GM21529 (cell line): ENCODE measurements around the gene KLK11.

Experiments used
- ATAC-seq: cut with Tn5 transposase; IDR thresholded peaks from one replicate; pipeline ENCODE4 v1.9.1; 2021; ENCODE audit not compliant: unreplicated experiment

The KLK11 gene, protein sequence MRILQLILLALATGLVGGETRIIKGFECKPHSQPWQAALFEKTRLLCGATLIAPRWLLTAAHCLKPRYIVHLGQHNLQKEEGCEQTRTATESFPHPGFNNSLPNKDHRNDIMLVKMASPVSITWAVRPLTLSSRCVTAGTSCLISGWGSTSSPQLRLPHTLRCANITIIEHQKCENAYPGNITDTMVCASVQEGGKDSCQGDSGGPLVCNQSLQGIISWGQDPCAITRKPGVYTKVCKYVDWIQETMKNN

GRCh38 chr19:51026554-51026831 is at the start of gene KLK11:
KLK11 (minus strand) TSS chr19:51026616; CDS start chr19:51025631, 985 bp downstream.
- no peak for ATAC-seq

DNA sequence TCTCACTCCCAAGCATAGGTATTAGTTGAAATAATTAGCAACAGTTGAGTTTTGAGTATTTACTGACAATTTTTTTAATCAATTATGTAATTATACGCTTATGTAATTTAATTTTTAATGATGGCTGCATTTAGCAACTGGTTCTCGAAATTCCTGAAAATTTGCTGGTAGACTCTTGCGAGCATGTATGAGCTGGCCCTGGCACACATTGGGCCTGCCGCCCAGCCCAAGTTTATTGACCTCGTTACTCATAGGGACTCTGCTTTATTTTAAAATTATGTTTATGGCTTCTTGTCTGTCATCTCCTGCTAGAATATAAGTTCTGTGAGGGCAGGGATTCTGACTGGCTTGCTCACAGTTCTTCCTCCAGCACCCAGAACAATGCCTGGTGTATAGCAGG is 49.6 kb upstream of the KLK11 start:
- ATAC-seq, result no peak

DNA sequence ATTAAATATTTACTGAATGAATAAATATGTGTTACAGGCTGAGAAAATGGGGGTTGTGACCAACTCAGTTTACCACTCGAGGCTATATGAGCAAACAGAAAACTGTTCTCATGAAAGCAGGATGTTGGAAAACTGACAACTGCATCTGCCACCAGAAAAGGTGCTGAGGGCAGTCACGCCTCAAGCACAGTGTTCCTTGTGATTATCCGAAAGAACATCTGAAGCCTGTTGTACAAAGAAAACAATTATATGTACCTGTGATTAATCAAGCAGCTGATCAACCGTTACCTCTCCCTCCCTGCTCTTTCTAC is 44.6 kb upstream of the KLK11 start:
- ATAC-seq, result no peak

DNA sequence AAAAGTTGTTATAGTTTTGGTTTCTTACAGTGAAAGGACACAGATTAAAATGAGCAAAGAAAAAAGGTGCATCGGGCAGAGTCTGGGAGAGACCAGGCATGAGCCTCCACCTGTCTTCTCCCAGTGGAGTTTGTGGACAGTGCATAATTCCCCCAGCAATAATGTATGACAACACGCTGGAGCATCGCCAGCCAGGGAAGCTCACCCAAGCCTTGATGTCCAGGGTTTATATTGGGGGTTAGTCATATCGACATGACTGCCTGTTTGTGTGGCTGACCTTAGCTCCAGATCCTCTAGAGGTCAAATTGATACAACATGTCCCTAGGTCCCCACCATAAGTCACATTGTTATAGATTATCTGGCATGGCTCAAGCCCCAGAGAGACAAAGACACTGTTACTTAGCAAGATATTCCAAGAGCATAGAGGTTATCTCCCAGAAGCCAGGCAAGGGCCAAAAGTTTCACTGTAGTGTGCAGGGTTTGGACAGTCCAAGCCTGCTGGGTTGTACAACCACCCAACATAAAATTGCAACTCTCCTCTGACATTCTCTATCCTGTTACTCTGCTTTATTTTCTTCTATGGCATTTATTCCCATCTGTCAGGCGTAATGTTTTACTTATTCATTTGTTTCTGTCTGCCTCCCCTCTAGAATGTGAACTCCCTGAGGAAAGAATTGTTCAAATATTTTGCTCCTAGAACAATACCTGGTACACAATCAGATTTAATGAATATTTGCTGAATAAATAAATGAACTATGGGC is 44.1 kb upstream of the KLK11 start:
- no peak for ATAC-seq

DNA sequence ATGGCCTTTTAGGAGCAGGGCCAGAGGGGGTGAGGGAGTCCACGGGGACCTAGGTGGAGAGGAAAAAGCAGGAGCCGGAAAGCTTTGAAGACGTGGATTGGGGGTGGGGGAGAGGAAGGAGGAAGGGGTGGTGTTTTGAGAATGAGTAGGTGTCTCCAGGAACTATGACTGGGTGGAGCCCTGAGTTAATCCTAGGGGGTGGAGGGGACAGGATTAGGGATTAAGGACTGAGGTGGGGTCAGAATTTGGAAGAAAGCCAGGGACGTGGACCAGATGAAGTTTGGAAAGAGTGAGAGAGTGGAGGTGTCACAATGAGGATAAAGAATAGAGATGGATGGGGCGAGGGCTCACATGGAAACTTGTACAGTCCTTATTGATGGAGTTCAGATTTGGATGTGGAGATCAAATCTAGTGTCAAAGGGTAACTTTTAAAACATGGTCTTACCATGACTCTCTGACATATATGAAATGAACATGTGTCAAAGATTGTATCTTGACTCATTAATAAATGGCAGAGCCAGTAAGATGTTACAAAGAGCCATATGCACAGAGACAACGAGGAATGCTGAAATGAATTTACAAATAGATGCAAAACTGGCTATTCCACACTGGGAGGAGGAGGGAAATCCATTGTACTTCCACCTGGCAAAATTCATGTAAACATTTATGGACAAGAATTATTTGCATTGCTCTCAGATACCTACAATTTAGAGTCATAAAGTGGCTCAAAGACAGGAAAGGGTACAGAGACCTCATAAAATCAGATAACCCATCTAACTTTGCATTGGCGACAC is 40.2 kb upstream of the KLK11 start:
- no peak for ATAC-seq

DNA sequence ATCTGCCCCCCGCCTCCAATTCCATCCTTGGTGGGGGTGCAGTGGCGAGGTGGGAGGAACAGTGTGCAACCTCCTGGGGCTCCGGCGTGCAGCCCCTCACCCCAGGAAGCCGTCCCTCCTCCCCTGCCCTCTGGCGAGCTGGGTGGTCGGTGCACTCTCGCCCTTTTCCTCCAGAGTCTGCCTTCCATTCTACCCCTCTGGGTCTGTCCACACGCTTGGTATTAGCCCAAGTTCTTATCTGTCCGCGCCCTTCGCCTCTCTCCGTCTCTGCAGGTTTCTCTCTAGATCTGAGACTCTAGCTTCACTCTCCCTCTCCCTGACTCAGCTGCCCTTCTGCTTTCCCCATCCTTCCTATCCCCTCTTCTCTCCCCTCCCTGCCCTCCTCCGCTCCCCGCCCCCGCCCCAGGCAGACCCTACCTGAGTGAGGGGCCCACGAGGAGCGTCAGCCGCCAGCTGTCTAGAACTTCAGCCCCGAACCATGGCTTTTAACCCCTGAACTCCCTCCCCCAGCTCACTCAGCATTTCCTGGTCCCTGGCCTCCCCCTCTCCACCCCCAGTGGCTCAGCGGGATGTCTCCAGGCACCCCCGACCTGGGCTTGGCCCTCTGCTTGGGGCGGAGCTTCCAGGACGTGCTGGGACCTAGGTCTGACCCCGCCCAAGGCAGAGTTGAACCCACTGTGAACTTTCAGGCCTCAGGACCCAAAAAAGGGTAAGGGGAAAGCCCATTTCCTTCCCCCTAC is 39.0 kb upstream of the KLK11 start:
- no peak for ATAC-seq

- ATAC-seq, result no peak
Measured at GRCh38 chr19:51064534-51065220, 38.3 kb upstream of the KLK11 start, which contains the start of gene KLK13. KLK13 (minus strand) TSS chr19:51065092; CDS start chr19:51065067, 25 bp downstream.

DNA sequence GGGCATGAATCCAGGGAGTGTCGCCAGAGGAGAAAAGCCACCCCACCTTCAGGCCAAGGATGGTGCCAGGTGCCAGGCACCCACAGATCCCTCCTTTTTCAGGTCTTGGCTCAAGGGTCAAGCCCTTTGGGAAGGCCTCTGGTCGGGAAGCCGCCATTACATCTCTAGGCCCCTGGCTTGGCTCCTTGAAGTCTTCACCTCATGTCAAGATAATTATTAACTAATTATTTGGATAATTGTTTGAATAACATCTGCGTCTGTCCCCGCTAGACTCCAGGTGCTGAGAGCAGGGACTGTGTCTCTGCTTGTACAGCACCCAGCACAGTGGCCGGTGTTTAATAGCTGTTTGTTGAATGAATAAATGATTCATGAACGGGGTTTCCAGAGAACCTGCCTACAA is 37.2 kb upstream of the KLK11 start:
- no peak for ATAC-seq

- no peak for ATAC-seq
Measured at GRCh38 chr19:51060973-51061372, 34.6 kb upstream of the KLK11 start.

GRCh38 chr19:51060336-51060735 is 33.9 kb upstream of the KLK11 start:
- no peak for ATAC-seq

- ATAC-seq, result no peak
Measured at GRCh38 chr19:51059715-51060114, 33.3 kb upstream of the KLK11 start.

- no peak for ATAC-seq
Measured at GRCh38 chr19:51055866-51056265, 29.4 kb upstream of the KLK11 start.

GRCh38 chr19:51047031-51047335 is 20.6 kb upstream of the KLK11 start:
- ATAC-seq, result no peak

GRCh38 chr19:51044327-51044726 is 17.9 kb upstream of the KLK11 start:
- no peak for ATAC-seq

GRCh38 chr19:51043497-51043896 is 17.1 kb upstream of the KLK11 start:
- no peak for ATAC-seq

DNA sequence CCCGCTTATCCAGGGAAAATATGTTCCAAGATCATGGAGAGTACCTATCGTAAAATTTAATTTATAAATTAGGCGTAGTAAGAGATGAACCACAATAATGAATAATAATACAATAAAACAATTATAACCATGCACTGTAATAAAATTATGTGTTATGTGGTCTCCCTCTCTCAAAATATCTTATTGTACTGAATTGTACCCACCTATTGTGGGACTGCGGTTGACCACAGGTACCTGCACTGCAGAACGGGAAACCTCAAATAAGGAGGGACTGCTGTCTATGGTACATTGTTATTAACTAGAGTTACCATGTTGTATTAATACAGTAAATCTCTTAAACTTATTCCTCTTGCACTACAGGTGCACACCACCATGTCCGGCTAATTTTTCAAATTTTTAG is 13.7 kb upstream of the KLK11 start:
- ATAC-seq, result no peak

DNA sequence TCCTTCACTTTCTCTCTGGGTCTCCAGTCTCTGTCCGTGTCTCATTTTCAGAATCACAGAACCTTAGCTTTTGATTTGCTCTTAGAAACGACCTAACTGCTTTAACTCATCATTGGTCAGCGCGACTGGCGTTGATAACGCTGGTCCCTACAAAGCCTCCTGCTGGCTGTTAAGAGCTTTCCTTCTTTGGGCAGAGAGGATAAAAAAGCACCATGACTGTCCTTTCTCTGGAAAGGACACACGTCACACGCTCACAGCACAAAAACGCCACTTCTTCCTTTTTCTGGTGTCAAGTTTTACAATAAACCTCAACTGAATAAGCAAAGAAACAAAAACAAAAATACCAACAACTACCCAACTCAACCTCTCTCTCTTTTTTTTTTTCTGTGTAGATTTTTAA is 10.1 kb upstream of the KLK11 start:
- no peak for ATAC-seq

DNA sequence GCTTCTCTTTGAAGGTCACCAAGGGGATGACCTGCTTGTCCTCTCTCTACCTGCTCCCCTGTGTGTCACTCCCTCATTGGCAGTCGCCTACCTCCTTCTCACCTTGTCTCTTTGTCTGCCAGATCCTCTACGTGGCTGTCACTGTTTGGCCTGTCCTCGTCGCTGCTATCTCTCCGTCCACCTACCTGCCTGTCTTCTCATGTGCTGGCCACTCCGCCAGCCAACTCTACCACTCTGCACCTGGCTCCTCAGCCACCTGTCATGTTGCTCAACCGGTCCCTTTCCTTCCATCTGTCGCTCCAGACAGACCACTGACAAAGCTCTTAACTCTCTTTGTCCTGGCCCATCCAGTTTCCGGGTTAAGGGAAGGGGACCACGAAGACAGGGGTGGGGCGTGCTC is 8.3 kb upstream of the KLK11 start, which contains the start of gene KLK12:
Gene KLK12, minus strand, starts transcription at position 299 of the 400 bp plus-strand sequence. CDS start 381 bp downstream, outside the sequence.
- ATAC-seq, result no peak

DNA sequence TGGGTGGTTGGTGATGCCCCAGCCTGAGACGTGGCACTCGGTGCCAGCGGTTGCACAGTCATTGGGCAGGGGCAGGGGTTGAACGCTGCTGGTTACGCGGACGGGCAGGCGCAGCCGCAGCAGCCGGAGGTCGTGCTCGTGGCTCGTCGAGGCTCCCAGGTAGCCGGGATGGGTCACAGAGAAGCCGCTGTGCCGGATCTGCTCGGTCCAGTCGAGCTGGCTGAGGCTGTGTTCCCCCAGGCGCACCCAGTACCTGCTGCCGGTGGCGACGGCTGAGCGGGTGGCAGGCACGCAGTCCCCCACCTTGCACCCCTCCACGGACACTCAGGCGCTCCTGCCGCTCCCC is 5.4 kb upstream of the KLK11 start:
- ATAC-seq, result no peak

GRCh38 chr19:51031220-51031879 is 4.9 kb upstream of the KLK11 start:
- ATAC-seq, result no peak

- ATAC-seq, result no peak
Measured at GRCh38 chr19:51030631-51031030, 4.2 kb upstream of the KLK11 start.
